Esophagus muscularis mucosa (tissue), 4 donors: Measurements from ENCODE around the gene PTTG1IP.

Experiments used
- EP300 ChIP-seq: sonication (generic); formaldehyde crosslinking; IDR thresholded peaks from one replicate; pipeline ENCODE4 v1.6.1; 2017; ENCODE audit warnings: antibody characterized with exemption
- POLR2A ChIP-seq: fragments of 450-650 bp; IDR thresholded peaks from one replicate; pipeline ENCODE4 v1.6.1; 2017; ENCODE audit warnings: antibody characterized with exemption, moderate library complexity, mild to moderate bottlenecking, low read depth
- POLR2AphosphoS5 ChIP-seq, 2 donors: sonication (generic); formaldehyde crosslinking; IDR thresholded peaks; one replicate each; pipeline ENCODE4 v1.6.1; 2017; ENCODE audit warnings: antibody characterized with exemption in 2 of 2
- TF ChIP-seq, protein P1 (sequence below), 3 experiments: fragments of 200-600 bp in 2 of 3; fragments of 450-650 bp in 1 of 3; sonication (generic) in 2 of 3; IDR thresholded peaks; one replicate each; pipeline ENCODE4 v1.5.1; 2017 to 2019; ENCODE audit warnings: antibody characterized with exemption in 3 of 3, mild to moderate bottlenecking in 2 of 3, moderate library complexity in 1 of 3

DNA sequence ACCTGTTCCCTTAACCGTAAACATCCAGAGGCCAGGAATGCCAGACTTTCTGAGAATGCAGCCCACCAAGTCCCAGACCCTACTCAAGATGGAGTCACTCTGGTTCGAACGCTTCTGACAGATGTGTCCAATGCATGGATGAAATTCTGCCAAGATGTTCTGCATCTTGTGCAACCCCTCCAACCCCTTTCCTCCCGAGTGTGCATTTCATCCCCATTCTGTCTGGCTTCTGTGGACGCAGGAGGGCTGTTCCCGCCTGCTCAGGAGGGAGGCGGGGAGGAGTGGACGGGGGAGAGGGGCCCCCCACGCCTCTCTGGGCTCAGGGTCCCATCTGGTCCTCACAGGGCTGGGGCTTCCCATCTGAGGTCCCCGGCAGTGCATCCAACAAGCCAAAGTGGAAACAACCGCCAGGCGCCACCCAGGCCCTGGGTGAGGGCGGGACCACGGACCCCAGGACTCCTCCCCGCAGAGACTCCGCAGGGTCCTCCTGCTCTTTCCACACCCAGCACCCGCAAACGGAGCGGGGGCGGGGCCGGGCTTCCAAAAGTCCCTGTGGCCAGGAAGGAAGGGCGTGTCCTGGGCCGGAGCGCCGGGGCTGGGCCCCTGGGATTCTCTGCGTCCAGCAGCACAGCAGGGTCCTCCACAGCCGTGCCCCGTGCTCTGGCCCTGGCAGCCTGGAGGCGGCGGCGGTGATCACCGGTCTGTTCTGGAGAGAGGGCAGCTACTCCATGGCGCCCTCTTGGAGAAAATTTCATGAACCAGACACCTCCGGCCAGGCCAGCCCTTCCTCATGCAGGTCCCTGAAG, 27.9 kb downstream of the PTTG1IP start:
- TF ChIP-seq POLR2AphosphoS5 (IDR thresholded peaks at IDR 0.05) (peak in 1 of 2 donors; percentile 34), POLR2A (no peak), EP300 (no peak)
- TF ChIP-seq, protein P1, sequence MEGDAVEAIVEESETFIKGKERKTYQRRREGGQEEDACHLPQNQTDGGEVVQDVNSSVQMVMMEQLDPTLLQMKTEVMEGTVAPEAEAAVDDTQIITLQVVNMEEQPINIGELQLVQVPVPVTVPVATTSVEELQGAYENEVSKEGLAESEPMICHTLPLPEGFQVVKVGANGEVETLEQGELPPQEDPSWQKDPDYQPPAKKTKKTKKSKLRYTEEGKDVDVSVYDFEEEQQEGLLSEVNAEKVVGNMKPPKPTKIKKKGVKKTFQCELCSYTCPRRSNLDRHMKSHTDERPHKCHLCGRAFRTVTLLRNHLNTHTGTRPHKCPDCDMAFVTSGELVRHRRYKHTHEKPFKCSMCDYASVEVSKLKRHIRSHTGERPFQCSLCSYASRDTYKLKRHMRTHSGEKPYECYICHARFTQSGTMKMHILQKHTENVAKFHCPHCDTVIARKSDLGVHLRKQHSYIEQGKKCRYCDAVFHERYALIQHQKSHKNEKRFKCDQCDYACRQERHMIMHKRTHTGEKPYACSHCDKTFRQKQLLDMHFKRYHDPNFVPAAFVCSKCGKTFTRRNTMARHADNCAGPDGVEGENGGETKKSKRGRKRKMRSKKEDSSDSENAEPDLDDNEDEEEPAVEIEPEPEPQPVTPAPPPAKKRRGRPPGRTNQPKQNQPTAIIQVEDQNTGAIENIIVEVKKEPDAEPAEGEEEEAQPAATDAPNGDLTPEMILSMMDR (IDR thresholded peaks at IDR 0.05), result peak; percentile 38 to 42 (median 39)
